A172 (cell line): Measurements from ENCODE around the gene CALML3. TPM values are rescaled to one million over a fixed set of nuclear protein-coding genes. Genes with fewer than 3 reads are reported as not detected.

Source experiments
- DNase-seq: peaks from one replicate; pipeline ENCODE4 v3.0.0-alpha.2; 2015; ENCODE audit warnings: low spot score
- total RNA-seq: library from RNA; depleted of rRNA; stranded (reverse); fragments of >200 nt; shearing (Covaris generic); gene quantifications from 2 replicates; pipeline ENCODE4 v1.2.3, GENCODE V29; 2014

The CALML3 gene
- total RNA-seq, 1 experiment from 2014 or later, result not detected

- DNase-seq, result no peak
Observed at GRCh38 chr10:5538892-5539651, 14.3 kb downstream of the CALML3 start.

GRCh38 chr10:5540080-5540479 lies 15.3 kb downstream of the CALML3 start:
- DNase-seq, result no peak

GRCh38 chr10:5540891-5541290 lies 16.1 kb downstream of the CALML3 start:
- no peak for DNase-seq

GRCh38 chr10:5542100-5542499 lies 17.3 kb downstream of the CALML3 start:
- DNase-seq, result no peak

GRCh38 chr10:5543623-5544022 lies 18.9 kb downstream of the CALML3 start:
- no peak for DNase-seq

- no peak for DNase-seq
Observed at GRCh38 chr10:5544216-5544805, 19.6 kb downstream of the CALML3 start.

GRCh38 chr10:5545011-5545410 lies 20.2 kb downstream of the CALML3 start:
- DNase-seq, result no peak

- DNase-seq, result no peak
Observed at GRCh38 chr10:5545426-5545777, 20.6 kb downstream of the CALML3 start.

GRCh38 chr10:5545778-5546710 lies 21.3 kb downstream of the CALML3 start:
- DNase-seq, result peak; percentile 75

- peak; percentile 91 for DNase-seq
Observed at GRCh38 chr10:5546891-5547680, 22.3 kb downstream of the CALML3 start.

- no peak for DNase-seq
Observed at GRCh38 chr10:5547681-5547930, 22.8 kb downstream of the CALML3 start.

GRCh38 chr10:5547931-5548660 lies 23.3 kb downstream of the CALML3 start:
- peak; percentile 50 for DNase-seq

GRCh38 chr10:5549462-5550249 lies 24.9 kb downstream of the CALML3 start:
- no peak for DNase-seq

- no peak for DNase-seq
Observed at GRCh38 chr10:5550250-5550545, 25.4 kb downstream of the CALML3 start.

- DNase-seq, result peak; percentile 76
Observed at GRCh38 chr10:5550621-5551530, 26.1 kb downstream of the CALML3 start.

- DNase-seq, result peak; percentile 84
Observed at GRCh38 chr10:5551531-5552375, 27.0 kb downstream of the CALML3 start.

- no peak for DNase-seq
Observed at GRCh38 chr10:5552376-5553321, 27.9 kb downstream of the CALML3 start.
